ENCODE results near the gene ST3GAL2. TPM values are rescaled to one million over a fixed set of nuclear protein-coding genes. Genes with fewer than 3 reads are reported as not detected.

The ST3GAL2 gene
- total RNA-seq, 2 donors from 2014 or later = 63.0 to 66.0 TPM

- no peaks in the 10 kb centered on the region for H3K9me3 Mint-ChIP-seq
- H3K27me3 Mint-ChIP-seq = no peaks in the 10 kb centered on the region
- peak overlapping the region; percentile 88 to 96 for H3K27ac Mint-ChIP-seq
- peaks cover 27 to 30% of the 10 kb centered on the region in 2 donors for H3K4me1 Mint-ChIP-seq (ENCODE audit: low read depth in 2 of 2)
- peak overlapping the region; percentile 100 for H3K4me3 Mint-ChIP-seq
- DNase-seq (ENCODE audit: low spot score) (no peak), ATAC-seq (no peak)
- H3K36me3 Mint-ChIP-seq = peaks cover 5% of the 10 kb centered on the region
Observed at GRCh38 chr16:70437582-70438557, 1.0 kb downstream of the ST3GAL2 start.

- Mint-ChIP-seq H3K9me3 (no peaks in the 10 kb centered on the region), H3K4me3 (peak overlapping the region; percentile 100), H3K27ac (peak overlapping the region; percentile 88 to 96), H3K36me3 (peaks cover 5% of the 10 kb centered on the region), H3K27me3 (no peaks in the 10 kb centered on the region), H3K4me1 (ENCODE audit: low read depth in 2 of 2) (peaks cover 30 to 32% of the 10 kb centered on the region in 2 donors)
- DNase-seq (ENCODE audit: low spot score) (no peak), ATAC-seq (no peak)
Observed at GRCh38 chr16:70437017-70437581, 1.8 kb downstream of the ST3GAL2 start.

DNA sequence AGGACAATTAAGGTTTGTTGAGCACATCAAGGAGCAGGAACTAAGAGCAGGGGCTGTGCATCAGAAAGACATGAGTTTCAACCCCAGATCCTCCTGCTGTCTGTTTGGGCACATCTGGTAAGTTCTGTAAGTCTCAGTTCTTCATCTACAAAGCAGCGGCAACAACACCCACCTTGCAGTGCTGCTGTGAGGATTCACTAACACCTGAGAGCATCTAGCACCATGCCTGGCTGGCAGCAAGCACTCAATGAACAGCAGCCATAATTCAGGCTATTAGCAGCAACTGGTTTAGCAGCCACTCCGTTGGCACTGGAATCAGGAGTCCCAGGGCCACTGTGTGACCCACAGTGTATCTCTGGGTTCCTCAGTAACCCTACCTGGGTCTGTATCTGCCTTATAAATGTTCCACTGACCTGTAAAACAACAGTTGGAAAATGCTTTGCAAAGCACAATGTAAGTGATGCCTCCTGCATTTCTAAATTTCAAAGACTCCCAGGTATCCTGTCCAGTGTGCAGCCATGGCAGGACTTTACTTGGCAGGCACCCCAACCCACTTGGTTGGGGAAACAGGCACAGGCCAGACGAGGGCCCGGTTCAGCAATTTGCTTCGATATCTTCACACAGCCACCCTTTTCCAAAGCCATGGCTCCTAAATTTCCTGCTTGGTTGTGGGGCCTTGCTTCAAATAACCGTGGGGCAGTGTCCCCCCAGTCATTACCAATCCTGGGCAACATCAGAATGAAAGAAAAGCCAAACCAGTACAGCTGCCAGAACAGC, 4.2 kb downstream of the ST3GAL2 start:
- ATAC-seq = no peak
- no peak overlapping the region for H3K4me3 Mint-ChIP-seq
- peaks cover 5% of the 10 kb centered on the region for H3K36me3 Mint-ChIP-seq
- peak; percentile 52 for DNase-seq (ENCODE audit: low spot score)
- H3K9me3 Mint-ChIP-seq = no peaks in the 10 kb centered on the region
- no peaks in the 10 kb centered on the region for H3K27me3 Mint-ChIP-seq
- H3K27ac Mint-ChIP-seq = no peak overlapping the region
- peaks cover 43 to 45% of the 10 kb centered on the region in 2 donors for H3K4me1 Mint-ChIP-seq (ENCODE audit: low read depth in 2 of 2)

- Mint-ChIP-seq H3K27me3 (no peaks in the 10 kb centered on the region), H3K4me1 (ENCODE audit: low read depth in 2 of 2) (peaks cover 48 to 50% of the 10 kb centered on the region in 2 donors), H3K36me3 (peaks cover 5% of the 10 kb centered on the region), H3K9me3 (no peaks in the 10 kb centered on the region), H3K4me3 (no peak overlapping the region), H3K27ac (peak overlapping the region; percentile 19 to 40)
- DNase-seq (ENCODE audit: low spot score) (no peak), ATAC-seq (no peak)
Observed at GRCh38 chr16:70433458-70434103, 5.3 kb downstream of the ST3GAL2 start.

- Mint-ChIP-seq H3K36me3 (no peaks in the 10 kb centered on the region), H3K27ac (peak overlapping the region; percentile 19 to 25), H3K4me3 (no peak overlapping the region), H3K4me1 (ENCODE audit: low read depth in 2 of 2) (peaks cover 49 to 51% of the 10 kb centered on the region in 2 donors), H3K27me3 (no peaks in the 10 kb centered on the region), H3K9me3 (no peaks in the 10 kb centered on the region)
- ATAC-seq (no peak), DNase-seq (ENCODE audit: low spot score) (no peak)
Observed at GRCh38 chr16:70432723-70433457, 6.0 kb downstream of the ST3GAL2 start.

GRCh38 chr16:70432356-70432722, 6.6 kb downstream of the ST3GAL2 start:
- no peak for DNase-seq (ENCODE audit: low spot score)
- Mint-ChIP-seq H3K36me3 (no peaks in the 10 kb centered on the region), H3K4me3 (no peak overlapping the region), H3K4me1 (ENCODE audit: low read depth in 2 of 2) (peaks cover 49 to 50% of the 10 kb centered on the region in 2 donors), H3K27ac (peak overlapping the region; percentile 19 to 25), H3K9me3 (no peaks in the 10 kb centered on the region), H3K27me3 (no peaks in the 10 kb centered on the region)
- ATAC-seq = no peak

DNA sequence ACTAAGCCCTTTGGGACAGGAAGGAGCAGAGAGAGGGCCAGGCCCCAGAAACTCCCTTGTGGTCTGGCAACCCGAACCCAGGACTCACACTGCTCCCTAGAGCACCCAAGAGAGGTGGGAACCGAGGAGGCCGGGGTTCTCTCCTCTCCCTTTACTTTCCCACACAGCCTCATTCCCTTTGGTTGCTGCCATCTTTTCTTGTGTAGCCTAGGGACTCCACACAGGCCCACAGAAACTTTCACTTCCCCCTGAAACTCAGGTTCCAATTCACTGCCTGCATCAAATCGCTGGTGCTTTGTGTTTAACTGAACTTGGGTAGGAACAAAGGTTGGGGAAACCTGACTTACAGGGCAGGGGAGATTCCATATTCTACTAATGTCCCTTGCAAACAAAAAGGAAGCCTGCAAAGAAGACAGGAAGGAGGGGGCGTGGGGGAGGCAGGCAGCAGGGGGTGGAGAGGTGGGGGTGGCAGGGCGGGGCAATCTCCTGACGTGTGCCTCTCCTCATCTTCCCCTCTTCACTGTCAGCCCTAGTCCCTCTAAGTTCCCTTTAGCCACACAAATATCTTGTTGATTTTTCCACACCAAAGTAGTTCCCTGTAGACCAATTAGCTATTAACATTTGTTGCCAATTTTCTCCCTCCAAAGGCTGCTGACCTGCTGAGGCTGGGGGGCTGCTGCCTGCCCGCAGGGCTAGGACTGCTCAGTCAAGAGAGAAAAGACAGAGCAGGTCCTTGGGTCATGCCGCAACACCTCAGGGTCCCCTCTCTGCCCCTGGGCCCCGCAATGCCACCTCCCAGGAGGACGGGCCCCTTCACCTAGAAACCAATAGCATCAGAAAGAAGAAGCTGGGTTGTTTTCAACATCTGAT, 8.0 kb downstream of the ST3GAL2 start:
- H3K4me3 Mint-ChIP-seq = peak overlapping the region; percentile 45
- ATAC-seq = peak; percentile 39 to 62
- H3K36me3 Mint-ChIP-seq = no peaks in the 10 kb centered on the region
- H3K4me1 Mint-ChIP-seq (ENCODE audit: low read depth in 2 of 2) = peaks cover 45% of the 10 kb centered on the region in 2 donors
- no peaks in the 10 kb centered on the region for H3K9me3 Mint-ChIP-seq
- peak overlapping the region; percentile 95 for H3K27ac Mint-ChIP-seq
- H3K27me3 Mint-ChIP-seq = no peaks in the 10 kb centered on the region
- peak; percentile 71 for DNase-seq (ENCODE audit: low spot score)

- DNase-seq (ENCODE audit: low spot score) (no peak), ATAC-seq (no peak)
- Mint-ChIP-seq H3K4me1 (ENCODE audit: low read depth in 2 of 2) (peaks cover 45% of the 10 kb centered on the region in 2 donors), H3K4me3 (peak overlapping the region; percentile 45), H3K27me3 (no peaks in the 10 kb centered on the region), H3K27ac (peak overlapping the region; percentile 95), H3K36me3 (no peaks in the 10 kb centered on the region), H3K9me3 (no peaks in the 10 kb centered on the region)
Observed at GRCh38 chr16:70429888-70430666, 8.8 kb downstream of the ST3GAL2 start.

DNA sequence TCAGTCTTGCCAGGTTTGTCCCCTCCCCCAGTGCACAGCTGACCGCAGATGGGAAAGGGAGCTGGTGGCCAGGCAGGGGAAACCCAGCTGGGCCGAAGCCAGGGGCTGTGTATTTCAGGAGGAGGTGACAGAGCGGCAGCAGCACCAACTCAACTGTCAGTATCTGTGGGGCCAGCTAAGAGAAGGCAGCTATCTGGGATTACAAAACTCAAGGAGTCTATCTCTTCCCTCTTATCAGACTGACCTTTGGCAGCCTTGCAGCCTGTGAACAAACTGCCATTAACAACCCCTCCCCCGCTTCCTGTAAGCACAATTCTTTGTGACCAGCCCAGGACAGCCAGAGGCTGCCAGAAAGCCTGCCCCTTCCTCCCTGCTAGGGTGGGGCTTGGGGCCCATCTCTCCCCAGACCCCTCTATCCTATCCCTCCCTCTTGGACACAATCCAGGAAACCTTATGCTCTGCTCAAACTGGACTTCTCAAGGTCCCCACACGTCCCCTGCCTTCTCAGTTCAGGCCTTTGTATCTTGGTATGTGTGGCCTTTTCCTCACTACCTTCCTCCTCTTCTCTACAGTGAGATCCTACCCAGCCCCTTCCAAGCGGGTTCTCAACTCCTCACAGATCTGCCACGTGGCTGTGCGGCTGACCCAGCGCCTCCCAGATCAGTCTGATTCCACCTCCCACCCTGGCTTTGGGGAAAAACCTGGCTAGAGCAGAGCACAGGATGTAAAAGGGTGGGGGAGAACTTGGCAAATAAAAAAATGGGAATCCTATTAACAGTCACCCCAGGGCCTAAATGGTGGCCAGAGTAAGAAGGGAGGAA, 10.5 kb downstream of the ST3GAL2 start:
- Mint-ChIP-seq H3K4me3 (peak overlapping the region; percentile 85), H3K4me1 (ENCODE audit: low read depth in 2 of 2) (peaks cover 40 to 42% of the 10 kb centered on the region in 2 donors), H3K27me3 (no peaks in the 10 kb centered on the region), H3K9me3 (no peaks in the 10 kb centered on the region), H3K36me3 (no peaks in the 10 kb centered on the region), H3K27ac (peak overlapping the region; percentile 95)
- DNase-seq (ENCODE audit: low spot score) (peak; percentile 92), ATAC-seq (peak; percentile 88 to 91)

- no peak for DNase-seq (ENCODE audit: low spot score)
- peaks cover 38 to 40% of the 10 kb centered on the region in 2 donors for H3K4me1 Mint-ChIP-seq (ENCODE audit: low read depth in 2 of 2)
- peak overlapping the region; percentile 85 for H3K4me3 Mint-ChIP-seq
- H3K27me3 Mint-ChIP-seq = no peaks in the 10 kb centered on the region
- peak overlapping the region; percentile 95 for H3K27ac Mint-ChIP-seq
- H3K9me3 Mint-ChIP-seq = no peaks in the 10 kb centered on the region
- no peak for ATAC-seq
- no peaks in the 10 kb centered on the region for H3K36me3 Mint-ChIP-seq
Observed at GRCh38 chr16:70427786-70428177, 11.1 kb downstream of the ST3GAL2 start.

DNA sequence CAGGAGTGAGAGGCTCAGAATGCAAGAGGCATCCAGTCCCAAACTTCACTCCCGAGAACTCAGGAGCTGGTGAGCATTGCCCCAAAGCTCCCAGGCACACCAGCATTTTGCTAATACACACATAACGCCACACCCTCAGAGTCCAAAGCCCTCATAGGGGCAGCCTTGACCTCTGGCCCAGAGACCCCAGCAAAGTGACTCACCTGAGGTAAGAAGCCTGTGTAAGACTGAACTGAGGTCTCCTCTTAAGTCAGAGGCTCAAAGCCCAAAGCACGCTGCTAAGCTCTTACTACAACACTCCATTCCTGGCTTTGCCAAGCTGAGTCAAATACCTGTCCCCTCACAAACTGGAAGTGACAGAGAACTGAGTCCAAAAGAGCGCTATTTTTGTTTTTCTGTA, 16.4 kb downstream of the ST3GAL2 start:
- DNase-seq (ENCODE audit: low spot score) (no peak), ATAC-seq (no peak)
- H3K36me3 Mint-ChIP-seq = no peaks in the 10 kb centered on the region

More for the DNA sequence above, 16.4 kb downstream of the ST3GAL2 start:
- Mint-ChIP-seq H3K9me3 (no peaks in the 10 kb centered on the region), H3K27me3 (no peaks in the 10 kb centered on the region), H3K27ac (peak overlapping the region; percentile 49 to 57), H3K4me1 (ENCODE audit: low read depth in 2 of 2) (peaks cover 25 to 26% of the 10 kb centered on the region in 2 donors), H3K4me3 (no peak overlapping the region)
